HL-60 (cell line): Measurements from ENCODE around the gene BMP8B.

Source experiments
- DNase-seq, 2 experiments: peaks; one replicate each; pipeline ENCODE4 v3.0.0-alpha.2; 2010 to 2020; ENCODE audit warnings: low read depth in 1 of 2, low spot score in 1 of 2
- H3K27ac ChIP-seq: fragments of 250-450 bp; sonication (Bioruptor Pico); replicated peaks from 2 replicates; pipeline ENCODE4 v1.5.1; 2020; ENCODE audit warnings: mild to moderate bottlenecking, moderate library complexity
- H3K27me3 ChIP-seq: fragments of 250-450 bp; sonication (Bioruptor Pico); 2 replicates; pipeline ENCODE4 v1.5.1; 2021; ENCODE audit warnings: mild to moderate bottlenecking, moderate library complexity; ENCODE audit not compliant: insufficient read depth, poor library complexity, severe bottlenecking
- H3K4me3 ChIP-seq: replicated peaks from 2 replicates; pipeline ENCODE4 v1.5.1; 2011; ENCODE audit warnings: mild to moderate bottlenecking, control low read depth, low read length; ENCODE audit not compliant: insufficient read depth
- CTCF ChIP-seq: IDR thresholded peaks from one replicate; pipeline ENCODE4 v1.5.1; 2011; ENCODE audit warnings: low read length, control low read depth, inconsistent platforms; ENCODE audit not compliant: insufficient read depth
- GABPA ChIP-seq: IDR thresholded peaks from 2 replicates; pipeline ENCODE4 v1.6.1; 2012; ENCODE audit warnings: low read depth
- POLR2AphosphoS5 ChIP-seq: IDR thresholded peaks from 2 replicates; pipeline ENCODE4 v1.6.1; 2012; ENCODE audit warnings: low read depth
- REST ChIP-seq: IDR thresholded peaks from 2 replicates; pipeline ENCODE4 v1.6.1; 2012; ENCODE audit warnings: low read depth; ENCODE audit not compliant: insufficient replicate concordance
- SPI1 ChIP-seq: IDR thresholded peaks from 2 replicates; pipeline ENCODE4 v1.6.1; 2012; ENCODE audit warnings: low read depth, mild to moderate bottlenecking, borderline replicate concordance

Gene BMP8B

GRCh38 chr1:39729030-39729429, 59.6 kb downstream of the BMP8B start:
- Histone ChIP-seq H3K27ac (no peak overlapping the region), H3K4me3 (no peak overlapping the region), H3K27me3 (peaks cover 57% of the 10 kb centered on the region)
- DNase-seq, result no peak
- TF ChIP-seq REST, result no peak
- no peak for TF ChIP-seq CTCF
- no peak for TF ChIP-seq SPI1
- TF ChIP-seq GABPA, result no peak
- no peak for TF ChIP-seq POLR2AphosphoS5

GRCh38 chr1:39727932-39728317, 60.7 kb downstream of the BMP8B start:
- TF ChIP-seq CTCF, result no peak
- TF ChIP-seq REST, result no peak
- no peak overlapping the region for H3K4me3 ChIP-seq
- DNase-seq, result no peak
- H3K27me3 ChIP-seq, result peaks cover 58% of the 10 kb centered on the region
- H3K27ac ChIP-seq, result no peak overlapping the region

- peaks cover 58% of the 10 kb centered on the region for H3K27me3 ChIP-seq
- H3K4me3 ChIP-seq, result no peak overlapping the region
- no peak for DNase-seq
- no peak overlapping the region for H3K27ac ChIP-seq
- TF ChIP-seq CTCF (no peak), SPI1 (no peak), REST (no peak), POLR2AphosphoS5 (no peak), GABPA (no peak)
Observed at GRCh38 chr1:39727221-39727931, 61.3 kb downstream of the BMP8B start.
